Measurements from ENCODE around the gene SPATA1. TPM values are rescaled to one million over a fixed set of nuclear protein-coding genes. Genes with fewer than 3 reads are reported as not detected.
A peak's percentile ranks its signal among the peaks of the same experiment; 100 is the strongest.

Gene SPATA1
- total RNA-seq, 6 experiments from 2014 or later = 0.33 to 1.3 (median 0.85) TPM

GRCh38 chr1:84508510-84508909 is 2.3 kb downstream of the SPATA1 start:
- Mint-ChIP-seq H3K9me3 (peaks cover 11% of the 10 kb centered on the region), H3K27me3 (ENCODE audit: insufficient read depth) (no peaks in the 10 kb centered on the region; the same call in 1 of the 2 replicates), H3K4me3 (no peak overlapping the region), H3K36me3 (ENCODE audit: low read depth) (peaks cover 23% of the 10 kb centered on the region), H3K4me1 (ENCODE audit: low read depth) (peaks cover 41% of the 10 kb centered on the region), H3K27ac (peak overlapping the region; percentile 18; the same call in 1 of the 2 replicates)
- DNase-seq = no peak
- TF ChIP-seq CTCF (IDR thresholded peaks at IDR 0.05) = no peak

- Mint-ChIP-seq H3K27me3 (ENCODE audit: insufficient read depth) (no peaks in the 10 kb centered on the region; the same call in 1 of the 2 replicates), H3K27ac (no peak overlapping the region), H3K9me3 (peaks cover 11% of the 10 kb centered on the region), H3K4me1 (ENCODE audit: low read depth) (peaks cover 36% of the 10 kb centered on the region), H3K4me3 (no peak overlapping the region), H3K36me3 (ENCODE audit: low read depth) (peaks cover 22% of the 10 kb centered on the region)
- DNase-seq = no peak
- no peak for TF ChIP-seq CTCF (IDR thresholded peaks at IDR 0.05)
Observed at GRCh38 chr1:84509029-84509428, 2.8 kb downstream of the SPATA1 start.

DNA sequence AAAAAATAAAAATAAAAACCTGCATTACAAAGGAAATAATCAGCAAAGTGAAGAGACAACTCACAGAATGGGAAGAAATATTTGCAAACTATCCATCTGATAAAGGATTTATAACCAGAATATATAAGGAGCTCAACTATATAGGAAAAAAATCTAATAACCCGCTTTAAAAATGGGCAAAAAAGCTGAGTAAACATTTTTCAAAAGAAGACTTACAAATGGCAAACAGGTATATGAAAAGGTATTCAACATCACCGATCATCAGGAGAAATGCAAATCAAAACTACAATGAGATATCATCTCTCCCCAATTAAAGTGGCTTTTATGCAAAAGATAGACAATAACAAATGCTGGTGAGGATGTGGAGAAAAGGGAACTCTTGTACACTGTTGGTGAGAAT is 4.0 kb downstream of the SPATA1 start:
- no peak for TF ChIP-seq CTCF (IDR thresholded peaks at IDR 0.05)
- H3K27me3 Mint-ChIP-seq (ENCODE audit: insufficient read depth) = no peaks in the 10 kb centered on the region; the same call in 1 of the 2 replicates

DNA sequence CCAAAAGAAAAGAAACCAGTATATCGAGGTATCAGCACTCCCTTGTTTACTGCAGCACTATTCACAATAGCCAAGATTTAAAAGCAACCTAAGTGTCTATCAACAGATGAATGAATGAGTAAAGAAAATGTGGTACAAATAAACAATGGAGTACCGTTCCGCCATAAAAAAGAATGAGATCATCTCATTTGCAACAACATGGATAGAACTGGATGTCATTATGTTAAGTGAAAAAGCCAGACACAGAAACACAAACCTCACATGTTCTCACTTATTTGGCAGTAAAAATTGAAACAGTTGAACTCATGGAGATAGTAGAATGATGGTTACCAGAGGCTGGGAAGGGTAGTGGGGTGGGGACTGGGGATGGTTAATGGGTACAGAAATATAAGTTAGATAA is 4.5 kb downstream of the SPATA1 start:
- peaks cover 14% of the 10 kb centered on the region for H3K36me3 Mint-ChIP-seq (ENCODE audit: low read depth)
- peaks cover 11% of the 10 kb centered on the region for H3K9me3 Mint-ChIP-seq
- H3K4me1 Mint-ChIP-seq (ENCODE audit: low read depth) = peaks cover 29% of the 10 kb centered on the region
- no peak overlapping the region for H3K4me3 Mint-ChIP-seq
- DNase-seq = peak; percentile 3
- no peaks in the 10 kb centered on the region; the same call in 1 of the 2 replicates for H3K27me3 Mint-ChIP-seq (ENCODE audit: insufficient read depth)
- peak overlapping the region; percentile 11; the same call in 1 of the 2 replicates for H3K27ac Mint-ChIP-seq
- TF ChIP-seq CTCF (IDR thresholded peaks at IDR 0.05) = no peak

More for the DNA sequence above, 4.0 kb downstream of the SPATA1 start:
- Mint-ChIP-seq H3K9me3 (peaks cover 11% of the 10 kb centered on the region), H3K27ac (peak overlapping the region; percentile 11; the same call in 1 of the 2 replicates), H3K4me1 (ENCODE audit: low read depth) (peaks cover 29% of the 10 kb centered on the region), H3K36me3 (ENCODE audit: low read depth) (peaks cover 18% of the 10 kb centered on the region), H3K4me3 (no peak overlapping the region)
- DNase-seq = no peak

- no peaks in the 10 kb centered on the region for H3K9me3 Mint-ChIP-seq
- DNase-seq = no peak
- no peak for TF ChIP-seq CTCF (IDR thresholded peaks at IDR 0.05)
- peaks cover 6% of the 10 kb centered on the region; the same call in 1 of the 2 replicates for H3K4me1 Mint-ChIP-seq (ENCODE audit: low read depth)
- no peak overlapping the region for H3K27ac Mint-ChIP-seq
- no peaks in the 10 kb centered on the region; the same call in 1 of the 2 replicates for H3K36me3 Mint-ChIP-seq (ENCODE audit: low read depth)
- no peak overlapping the region for H3K4me3 Mint-ChIP-seq
- no peaks in the 10 kb centered on the region; the same call in 1 of the 2 replicates for H3K27me3 Mint-ChIP-seq (ENCODE audit: insufficient read depth)
Observed at GRCh38 chr1:84524590-84524989, 18.4 kb downstream of the SPATA1 start.
